HG03439 (cell line): ENCODE measurements around the gene DHRS3.
"Not testable (repeated sequence)": the region's sequence is repeated elsewhere in the genome, so short reads cannot be mapped to it uniquely, and the experiment has no call there.

Experiments used
- ATAC-seq: cut with Tn5 transposase; IDR thresholded peaks from one replicate; pipeline ENCODE4 v1.9.1; 2021; ENCODE audit warnings: mild to moderate bottlenecking, moderate library complexity; ENCODE audit not compliant: unreplicated experiment

The DHRS3 gene

DNA sequence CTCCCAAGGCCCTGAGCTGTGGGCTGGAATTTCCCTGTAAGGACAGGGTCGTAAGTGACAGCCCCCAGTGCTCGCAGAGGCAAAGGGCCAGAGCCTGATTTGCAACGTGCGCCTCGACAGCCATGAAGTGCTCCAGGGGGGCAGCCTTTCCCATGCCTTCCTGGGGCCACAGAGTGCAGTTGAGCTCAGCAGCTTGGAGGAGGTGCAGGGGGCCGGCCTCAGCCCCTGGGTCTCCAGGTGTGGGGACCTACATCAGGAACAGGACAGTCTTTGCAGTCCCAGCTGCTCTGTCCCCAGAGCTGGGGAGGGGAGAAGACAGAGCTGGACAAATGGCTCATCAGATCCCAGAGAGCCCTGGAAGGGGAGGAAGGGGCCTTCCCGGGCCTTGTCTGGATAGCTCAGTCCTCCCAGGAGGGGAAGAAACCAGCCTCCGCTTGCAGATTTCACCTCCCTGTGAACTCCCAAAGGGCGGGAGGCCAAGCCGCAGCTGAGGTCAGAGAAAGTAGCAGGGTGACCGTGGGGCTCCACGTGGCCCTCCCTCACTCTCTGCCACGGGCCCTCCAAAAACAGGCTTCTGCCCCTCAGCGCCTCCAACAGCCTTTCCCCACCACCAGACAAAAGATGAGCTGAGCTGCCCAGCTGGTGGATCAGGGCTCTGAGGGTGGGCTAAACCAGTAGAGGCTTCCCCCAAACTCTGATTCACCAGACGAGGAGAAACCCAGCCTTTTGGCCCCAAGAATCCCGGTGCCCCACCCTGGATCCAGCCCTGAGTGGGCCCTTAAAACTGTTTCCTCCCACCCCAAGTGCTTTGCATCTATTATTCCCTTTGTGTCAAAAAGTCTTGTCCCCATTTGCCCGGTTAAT, 76.5 kb downstream of the DHRS3 start:
- no peak for ATAC-seq

DNA sequence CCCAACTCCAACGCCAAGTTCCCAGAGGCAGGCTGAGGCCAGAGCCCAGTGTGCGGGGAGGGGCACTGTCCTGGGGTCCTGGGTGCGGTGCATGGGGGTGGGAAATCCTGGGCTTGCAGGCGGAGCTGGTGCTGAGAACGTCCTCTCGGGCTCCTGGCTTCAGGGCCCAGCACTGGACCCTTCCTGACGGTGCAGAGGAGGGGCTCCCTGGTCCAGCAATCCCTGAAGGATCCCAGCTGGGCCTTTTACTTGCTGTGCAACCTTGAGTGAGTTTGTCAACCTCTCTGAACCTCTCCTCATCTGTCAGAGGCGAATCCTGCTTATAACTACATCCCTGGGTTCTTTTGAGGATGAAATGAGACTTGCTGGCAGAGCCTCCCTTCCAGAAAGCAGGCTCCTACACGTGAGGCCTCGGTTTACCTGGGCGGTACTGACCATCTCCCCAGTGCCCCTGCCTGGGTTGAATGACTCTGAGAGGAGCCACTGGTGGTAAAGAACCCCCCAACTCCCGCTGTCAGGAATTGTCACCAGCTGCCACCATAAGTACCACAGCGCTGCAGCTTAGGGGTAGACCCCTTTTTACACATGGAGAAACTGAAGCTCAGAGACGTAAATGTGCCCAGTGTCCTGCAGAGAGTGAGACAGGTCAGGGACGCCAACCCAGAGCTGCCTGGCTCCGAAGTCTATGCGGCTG, 77.3 kb downstream of the DHRS3 start:
- no peak for ATAC-seq

DNA sequence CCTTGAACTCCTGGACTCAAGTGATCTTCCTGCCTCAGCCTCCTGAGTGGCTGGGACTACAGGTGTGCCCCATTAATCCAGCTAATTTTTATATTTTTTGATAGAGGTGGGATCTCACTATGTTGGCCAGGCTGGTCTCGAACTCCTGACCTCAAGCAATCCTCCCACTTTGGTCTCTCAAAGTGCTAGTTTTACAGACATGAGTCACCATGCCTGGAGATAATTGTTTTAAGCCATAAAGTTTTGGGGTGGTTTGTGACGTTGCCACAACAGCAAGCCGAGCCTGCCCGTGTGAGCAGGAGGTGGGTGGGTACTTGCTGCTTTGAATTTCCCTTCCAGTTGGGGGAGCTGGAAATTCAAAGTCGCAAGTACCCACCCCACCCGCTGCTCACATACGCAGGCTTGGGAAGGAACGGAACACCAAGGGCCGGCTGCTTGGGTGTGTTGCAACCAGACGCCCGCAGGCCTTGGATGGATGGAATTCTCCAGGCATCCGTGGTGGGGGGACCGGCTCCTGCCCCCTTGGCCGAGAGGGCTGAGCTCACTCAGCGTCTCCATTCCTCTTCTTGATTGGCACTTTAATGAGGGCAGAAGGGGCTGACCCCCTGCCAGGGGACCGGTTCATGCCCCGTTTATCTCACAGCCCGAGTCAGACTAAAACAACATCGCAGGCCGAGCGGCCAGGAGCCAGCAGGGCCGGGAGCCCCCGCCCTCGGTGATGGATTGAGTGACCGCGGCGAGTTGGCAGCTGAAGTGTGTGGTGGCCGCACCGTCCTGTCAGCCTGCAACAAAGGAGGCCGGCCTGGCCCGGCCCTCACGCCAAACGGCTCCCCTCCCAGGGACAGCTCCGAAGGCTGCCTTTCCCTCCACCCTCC, 78.1 kb downstream of the DHRS3 start:
- no peak for ATAC-seq

DNA sequence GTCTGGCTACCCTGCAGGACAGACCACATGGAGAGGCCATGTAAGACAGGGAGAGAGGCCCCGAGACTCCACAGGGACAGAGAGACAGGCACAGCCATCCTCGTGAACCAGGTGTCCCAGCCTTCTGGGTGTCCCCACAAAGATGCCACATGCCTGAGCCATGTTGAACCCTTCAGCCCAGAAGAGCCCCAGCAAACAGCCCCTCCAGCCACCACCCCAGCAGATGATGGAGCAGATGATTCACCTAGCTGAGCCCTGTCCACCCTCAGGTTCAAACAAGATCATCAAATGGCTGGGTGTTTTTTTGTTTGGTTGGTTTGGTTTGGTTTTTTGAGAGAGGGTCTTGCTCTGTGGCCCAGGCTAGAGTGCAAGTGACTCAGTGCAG, 78.7 kb downstream of the DHRS3 start:
- no peak for ATAC-seq

DNA sequence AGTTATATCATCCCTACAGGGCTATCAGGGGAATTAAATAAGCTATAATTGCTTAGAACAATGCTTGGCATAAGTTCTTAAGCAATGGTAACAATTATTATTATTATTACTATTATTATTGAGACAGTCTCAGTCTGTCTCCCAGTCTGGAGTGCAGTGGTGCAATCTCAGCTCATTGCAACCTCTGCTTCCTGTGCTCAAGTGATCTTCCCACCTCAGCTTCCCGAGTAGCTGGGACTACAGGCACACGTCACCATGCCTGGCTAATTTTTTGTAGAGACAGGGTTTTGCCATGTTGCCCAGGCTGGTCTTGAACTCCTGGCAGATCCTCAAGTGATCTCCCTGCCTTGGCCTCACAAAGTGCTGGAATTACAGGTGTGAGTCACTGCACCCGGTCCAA, 79.5 kb downstream of the DHRS3 start:
- ATAC-seq = not testable (repeated sequence)

DNA sequence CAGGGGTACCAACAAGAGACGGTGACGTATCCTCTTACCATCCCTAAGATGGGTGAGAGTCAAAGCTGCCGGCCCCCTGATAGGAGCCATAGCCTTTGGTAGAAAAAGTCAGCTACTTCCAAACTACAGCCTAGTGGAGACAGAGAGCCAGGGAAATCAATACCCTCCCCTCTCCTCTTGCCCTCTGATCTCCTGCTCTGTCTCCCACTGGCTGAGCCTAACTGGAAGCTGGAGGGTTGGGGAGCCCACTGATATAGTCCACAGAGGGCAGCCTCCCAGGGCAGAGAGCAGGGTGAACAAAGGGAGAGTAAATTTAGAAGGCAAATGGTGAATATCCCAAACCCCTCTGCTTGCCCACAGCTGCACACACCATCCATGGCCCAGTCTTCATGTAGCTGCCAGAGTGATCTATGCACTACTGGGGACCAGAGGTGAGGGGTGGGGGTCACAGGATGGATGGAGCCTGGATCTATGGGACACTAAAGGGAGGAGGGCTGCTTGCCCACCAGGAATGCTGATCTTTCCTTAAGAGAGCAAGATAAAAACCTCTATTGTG, 80.0 kb downstream of the DHRS3 start:
- ATAC-seq = no peak

DNA sequence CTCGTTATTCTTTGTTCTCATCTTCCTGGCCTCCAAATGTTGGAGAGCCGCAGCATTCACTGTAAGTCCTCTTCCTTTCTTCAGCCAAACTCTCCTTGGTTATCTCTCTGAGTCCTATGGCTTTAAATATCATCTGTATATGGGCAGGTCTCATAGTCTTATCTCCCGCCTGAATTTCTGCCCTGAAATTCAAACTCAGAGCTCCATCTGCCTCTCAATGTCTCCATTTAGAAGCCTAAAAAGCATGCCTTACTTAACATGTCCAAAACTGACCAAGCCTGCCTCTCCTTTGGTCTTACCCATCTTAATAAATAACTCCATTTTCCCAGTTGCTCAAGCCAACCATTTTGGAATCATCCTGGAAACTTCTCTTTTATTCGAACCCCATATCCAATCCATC, 80.7 kb downstream of the DHRS3 start:
- no peak for ATAC-seq

DNA sequence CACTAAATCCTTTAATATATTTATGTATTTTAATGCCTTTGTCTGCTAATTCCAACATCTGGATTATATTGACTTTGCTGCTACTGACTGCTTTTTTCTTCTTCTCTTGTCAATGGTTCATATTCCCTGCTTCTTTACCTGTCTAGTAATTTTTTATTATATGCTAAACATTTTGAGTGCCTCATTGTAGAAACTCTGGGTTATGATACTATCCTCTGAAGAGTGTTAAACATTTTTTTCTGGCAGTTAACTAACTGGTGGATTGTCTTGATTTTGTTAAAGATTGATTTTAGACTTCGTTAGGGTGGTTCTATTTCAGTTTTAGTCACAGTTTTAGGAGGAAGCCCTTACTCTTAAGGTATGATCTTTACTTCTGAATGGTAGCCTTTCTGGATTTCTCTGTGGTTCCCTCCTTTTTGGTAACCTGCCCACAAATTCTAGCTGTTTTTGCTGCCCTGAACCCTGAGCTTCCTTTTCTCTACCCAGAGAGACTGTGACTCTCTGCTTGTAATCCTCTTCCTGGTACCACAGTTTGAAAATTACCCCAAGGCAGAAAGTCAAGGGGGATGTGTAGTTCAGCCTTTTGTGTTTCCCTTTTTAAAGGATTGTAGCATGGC, 81.9 kb downstream of the DHRS3 start:
- ATAC-seq = no peak

DNA sequence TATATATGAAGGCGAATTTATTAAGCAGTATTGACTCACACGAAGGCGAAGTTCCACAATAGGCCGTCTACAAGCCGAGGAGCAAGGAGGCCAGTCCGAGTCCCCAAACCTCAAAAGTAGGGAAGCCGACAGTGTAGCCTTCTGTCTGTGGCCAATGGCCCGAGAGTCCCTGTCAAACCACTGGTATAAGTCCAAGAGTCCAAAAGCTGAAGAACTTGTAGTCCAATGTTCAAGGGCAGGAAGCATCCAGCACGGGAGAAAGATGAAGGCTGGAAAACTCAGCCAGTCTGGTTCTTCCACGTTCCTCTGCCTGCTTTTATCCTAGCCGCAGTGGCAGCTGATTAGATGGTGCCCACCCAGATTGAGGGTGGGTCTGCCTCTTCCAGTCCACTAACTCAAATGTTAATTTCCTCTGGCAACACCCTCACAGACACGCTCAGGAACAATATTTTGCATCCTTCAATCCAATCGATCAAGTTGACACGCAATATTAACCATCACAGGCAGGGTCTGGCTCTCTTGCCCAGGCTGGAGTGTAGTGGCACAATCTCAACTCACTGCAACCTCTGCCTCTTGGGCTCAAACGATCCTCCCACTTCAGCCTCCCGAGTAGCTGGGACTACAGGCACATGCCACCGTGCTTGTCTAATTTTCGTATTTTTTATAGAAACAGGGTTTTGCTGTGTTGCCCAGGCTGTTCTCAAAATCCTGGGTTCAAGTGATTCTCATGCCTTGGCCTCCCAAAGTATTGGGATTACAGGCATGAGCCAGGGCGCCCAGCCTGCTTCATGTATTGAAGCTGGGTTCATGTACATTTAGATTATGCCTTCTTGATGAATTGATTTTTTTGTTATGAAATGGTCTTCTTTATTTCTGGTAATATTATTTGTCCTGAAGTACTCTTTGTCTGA, 85.3 kb downstream of the DHRS3 start:
- ATAC-seq = no peak

DNA sequence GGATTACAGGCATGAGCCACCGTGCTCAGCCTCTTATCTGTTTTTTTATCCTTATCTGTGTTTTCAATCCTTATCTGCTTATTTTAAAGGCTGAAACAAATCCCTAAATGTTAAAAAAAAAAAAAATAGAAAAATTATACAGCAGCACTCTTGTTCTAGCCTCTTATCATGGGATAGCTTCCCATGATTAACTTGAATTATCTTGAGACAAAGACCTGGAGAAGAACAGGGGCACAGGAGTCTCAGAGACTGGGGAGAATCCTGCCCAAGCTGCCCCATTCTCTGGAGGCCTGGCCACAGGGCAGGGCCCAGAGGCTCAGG, 86.9 kb downstream of the DHRS3 start:
- ATAC-seq = no peak

DNA sequence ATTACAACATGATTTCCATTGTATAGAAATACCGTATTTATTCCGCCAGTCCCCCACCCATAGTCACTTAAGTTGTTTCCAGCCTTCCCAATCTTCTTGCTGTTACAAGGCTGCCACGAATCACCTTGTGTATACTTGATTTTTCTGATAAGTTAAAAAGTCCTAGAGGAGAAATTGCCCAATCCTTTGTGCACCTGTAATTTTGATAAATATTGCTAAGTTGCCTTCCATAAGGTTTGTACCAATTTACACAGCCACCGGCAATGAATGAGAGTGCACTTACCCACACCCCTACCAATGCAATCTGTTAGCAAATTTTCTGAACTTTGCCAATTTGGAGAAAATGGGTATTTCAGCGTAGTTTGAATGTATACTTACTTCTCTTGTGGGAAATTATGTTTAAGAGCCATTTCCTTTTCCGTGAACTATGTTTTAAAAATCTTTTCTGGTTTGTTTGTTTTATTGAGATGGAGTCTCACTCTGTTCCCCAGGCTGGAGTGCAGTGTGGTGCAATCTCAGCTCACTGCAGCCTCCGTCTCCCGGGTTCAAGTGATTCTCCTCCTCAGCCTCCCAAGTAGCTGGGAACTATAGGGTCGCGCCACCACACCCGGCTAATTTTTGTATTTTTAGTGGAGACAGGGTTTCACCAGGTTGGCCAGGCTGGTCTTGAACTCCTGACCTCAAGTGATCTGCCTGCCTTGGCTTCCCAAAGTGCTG, 87.4 kb downstream of the DHRS3 start:
- no peak for ATAC-seq

DNA sequence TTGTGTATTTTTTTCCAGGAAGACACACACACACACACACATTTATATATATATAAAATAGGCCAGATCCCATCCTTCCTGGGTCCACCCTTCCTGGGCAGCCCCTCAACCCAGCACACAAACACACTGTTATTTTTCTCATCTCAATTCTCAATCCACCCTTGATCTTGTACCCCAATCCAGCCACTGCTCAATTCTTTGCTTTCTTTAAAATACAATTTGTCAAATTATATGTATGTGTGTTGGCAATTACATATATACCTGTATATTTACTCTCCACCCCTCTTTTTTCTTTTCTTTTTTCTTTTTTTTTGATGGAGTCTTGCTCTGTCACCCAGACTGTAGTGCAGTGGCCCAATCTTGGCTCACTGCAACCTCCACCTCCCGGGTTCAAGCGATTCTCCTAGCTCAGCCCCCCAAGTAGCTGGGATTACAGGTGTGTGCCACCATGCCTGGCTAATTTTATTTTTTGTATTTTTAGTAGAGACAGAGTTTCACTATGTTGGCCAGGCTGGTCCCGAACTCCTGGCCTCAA, 88.3 kb downstream of the DHRS3 start:
- ATAC-seq = no peak

DNA sequence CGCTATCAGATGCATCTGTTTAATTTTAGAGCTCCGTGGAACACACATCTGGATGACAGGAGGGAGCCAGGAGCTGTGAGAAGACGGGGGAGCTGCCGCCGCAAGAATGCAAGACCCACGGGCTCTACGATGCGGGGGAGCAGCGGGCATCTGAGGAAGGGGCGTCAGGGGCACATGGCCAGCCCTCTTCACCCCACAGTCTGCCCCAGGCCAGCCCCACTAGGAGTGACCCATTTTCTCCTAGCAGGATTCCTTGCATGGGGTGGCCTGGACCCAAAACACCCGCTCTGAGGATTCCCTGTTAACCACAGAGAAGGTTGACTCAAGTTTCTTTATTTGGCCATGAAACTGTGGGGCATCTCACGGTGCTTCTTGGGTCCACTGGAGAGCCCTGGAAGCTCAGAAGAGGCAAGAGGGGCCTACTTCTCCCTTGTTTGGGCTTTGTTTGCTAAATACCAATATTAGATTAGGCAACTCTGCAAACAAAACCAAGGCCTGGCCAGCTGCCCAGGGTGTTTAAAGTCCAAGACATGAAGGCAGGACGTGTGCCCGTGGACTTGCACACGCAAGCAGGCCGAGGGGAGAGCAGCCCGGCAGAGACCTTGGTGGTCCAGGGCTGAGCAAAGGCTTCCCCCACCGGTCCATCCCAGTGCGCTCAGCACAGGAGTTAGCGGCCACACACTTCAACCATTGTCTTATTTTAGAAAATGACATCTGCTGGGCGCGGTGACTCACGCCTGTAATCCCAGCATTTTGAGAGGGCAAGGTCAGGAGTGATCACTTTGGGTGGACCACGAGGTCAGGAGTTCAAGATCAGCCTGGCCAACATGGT, 89.8 kb downstream of the DHRS3 start:
- no peak for ATAC-seq

DNA sequence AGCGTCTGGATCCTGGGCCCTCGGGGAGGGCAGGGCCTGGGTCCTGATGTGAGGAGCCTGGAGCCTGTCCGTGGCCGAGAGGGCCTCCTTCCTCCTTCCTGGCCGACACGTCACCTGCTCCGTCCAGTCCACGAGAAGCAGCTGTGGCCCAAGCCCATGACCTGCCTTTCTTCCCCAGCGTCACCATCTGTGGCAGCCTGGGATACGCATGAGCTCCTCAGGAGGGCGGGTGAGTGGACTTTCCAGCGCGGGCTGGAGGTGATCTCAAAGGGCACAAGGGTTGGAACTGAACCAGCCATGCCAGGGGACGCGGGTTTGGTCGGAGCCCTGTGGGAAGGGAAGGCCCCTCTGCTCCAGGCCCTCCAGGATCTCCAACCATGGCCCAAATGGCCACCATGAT, 90.4 kb downstream of the DHRS3 start:
- no peak for ATAC-seq

DNA sequence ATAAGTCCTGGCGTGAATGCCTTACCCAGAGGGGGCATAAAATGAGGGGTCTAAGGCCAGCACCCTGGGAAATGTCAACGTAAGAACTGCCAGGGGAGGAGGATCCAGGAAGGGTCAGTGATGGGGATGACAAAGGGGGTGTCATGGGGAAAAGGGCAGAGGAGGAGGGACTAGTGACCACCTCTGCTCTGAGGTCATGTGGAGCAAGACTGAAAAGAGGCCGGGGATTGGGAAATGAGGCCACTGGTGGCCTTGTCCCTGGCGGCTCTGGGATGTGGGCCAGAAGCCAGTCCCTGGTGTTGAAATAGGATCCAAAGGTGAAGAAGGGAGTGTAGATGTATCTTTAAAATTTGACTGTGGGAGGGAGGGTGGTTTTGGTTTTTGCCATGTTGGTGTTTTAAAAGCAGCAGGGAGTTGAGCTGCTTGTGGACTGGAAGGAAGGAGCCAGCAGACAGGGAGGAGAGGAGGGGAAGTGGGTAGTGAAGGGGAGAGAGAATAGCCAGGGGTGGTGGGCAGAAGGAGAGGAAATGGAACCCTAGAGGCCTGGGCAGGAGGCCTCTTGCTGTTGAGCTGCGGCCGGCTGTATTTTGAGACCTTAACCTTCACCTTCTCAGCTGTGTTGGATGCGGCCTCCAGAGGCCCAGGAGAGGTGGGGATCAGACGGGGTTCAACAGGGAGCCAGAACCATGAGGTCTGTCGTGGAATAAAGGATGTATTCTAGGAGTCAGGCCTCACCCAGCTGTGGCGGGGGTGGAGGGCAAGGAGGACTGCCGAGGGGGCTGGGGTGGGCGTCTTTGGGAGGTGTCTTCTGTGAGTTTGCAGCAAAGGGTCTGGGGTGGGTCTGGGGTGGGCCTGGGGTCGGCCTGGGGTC, 92.5 kb downstream of the DHRS3 start:
- no peak for ATAC-seq

DNA sequence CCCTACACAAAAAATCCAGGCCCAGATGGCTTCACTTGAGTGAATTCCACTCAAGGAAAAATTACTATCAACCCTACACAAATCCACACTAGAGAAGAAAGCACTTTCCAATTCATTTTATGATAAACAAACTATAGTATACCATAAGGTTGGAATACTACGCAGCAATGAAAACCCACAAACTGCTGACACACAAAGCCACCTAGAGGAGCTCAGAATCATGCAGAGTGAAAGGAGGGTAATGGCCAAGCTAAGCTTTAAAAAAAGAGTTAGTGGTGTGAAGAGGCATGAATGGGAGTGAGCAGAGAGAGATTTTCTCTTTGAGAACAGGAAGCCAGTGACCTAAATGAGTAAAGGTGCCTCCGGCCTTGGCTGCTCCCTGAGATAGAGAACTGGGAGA, 93.7 kb downstream of the DHRS3 start:
- no peak for ATAC-seq

DNA sequence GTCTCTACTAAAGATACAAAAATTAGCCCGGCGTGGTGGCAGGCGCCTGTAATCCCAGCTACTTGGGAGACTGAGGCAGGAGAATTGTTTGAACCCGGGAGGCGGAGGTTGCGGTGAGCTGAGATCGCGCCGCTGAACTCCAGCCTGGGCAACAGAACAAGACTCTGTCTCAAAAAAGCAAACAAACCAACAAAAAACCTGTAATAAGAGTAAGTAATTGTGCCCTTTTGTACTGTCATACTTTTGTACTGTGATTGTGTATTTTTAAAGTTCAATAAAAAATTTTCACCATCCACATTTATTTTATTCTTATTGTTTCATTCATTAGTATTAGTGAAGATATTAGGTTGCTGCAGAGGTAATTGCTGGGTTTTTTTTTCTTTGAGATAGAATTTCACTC, 95.2 kb downstream of the DHRS3 start:
- ATAC-seq = not testable (repeated sequence)
